Erythroblast (primary cell): ENCODE measurements around the gene ZMIZ1.

ENCODE experiments used
- DNase-seq, 2 experiments: peaks; one replicate each; lab custom pipeline; 2025; lab: John Stamatoyannopoulos, UW
- GATA1 ChIP-seq: IDR thresholded peaks from 2 replicates; pipeline ENCODE4 v1.6.1; 2011; ENCODE audit warnings: low read depth, mild to moderate bottlenecking, control low read depth, low read length, moderate library complexity
- POLR2A ChIP-seq: IDR thresholded peaks from 2 replicates; pipeline ENCODE4 v1.6.1; 2011; ENCODE audit warnings: mild to moderate bottlenecking, low read length

Gene ZMIZ1, protein sequence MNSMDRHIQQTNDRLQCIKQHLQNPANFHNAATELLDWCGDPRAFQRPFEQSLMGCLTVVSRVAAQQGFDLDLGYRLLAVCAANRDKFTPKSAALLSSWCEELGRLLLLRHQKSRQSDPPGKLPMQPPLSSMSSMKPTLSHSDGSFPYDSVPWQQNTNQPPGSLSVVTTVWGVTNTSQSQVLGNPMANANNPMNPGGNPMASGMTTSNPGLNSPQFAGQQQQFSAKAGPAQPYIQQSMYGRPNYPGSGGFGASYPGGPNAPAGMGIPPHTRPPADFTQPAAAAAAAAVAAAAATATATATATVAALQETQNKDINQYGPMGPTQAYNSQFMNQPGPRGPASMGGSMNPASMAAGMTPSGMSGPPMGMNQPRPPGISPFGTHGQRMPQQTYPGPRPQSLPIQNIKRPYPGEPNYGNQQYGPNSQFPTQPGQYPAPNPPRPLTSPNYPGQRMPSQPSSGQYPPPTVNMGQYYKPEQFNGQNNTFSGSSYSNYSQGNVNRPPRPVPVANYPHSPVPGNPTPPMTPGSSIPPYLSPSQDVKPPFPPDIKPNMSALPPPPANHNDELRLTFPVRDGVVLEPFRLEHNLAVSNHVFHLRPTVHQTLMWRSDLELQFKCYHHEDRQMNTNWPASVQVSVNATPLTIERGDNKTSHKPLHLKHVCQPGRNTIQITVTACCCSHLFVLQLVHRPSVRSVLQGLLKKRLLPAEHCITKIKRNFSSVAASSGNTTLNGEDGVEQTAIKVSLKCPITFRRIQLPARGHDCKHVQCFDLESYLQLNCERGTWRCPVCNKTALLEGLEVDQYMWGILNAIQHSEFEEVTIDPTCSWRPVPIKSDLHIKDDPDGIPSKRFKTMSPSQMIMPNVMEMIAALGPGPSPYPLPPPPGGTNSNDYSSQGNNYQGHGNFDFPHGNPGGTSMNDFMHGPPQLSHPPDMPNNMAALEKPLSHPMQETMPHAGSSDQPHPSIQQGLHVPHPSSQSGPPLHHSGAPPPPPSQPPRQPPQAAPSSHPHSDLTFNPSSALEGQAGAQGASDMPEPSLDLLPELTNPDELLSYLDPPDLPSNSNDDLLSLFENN

DNA sequence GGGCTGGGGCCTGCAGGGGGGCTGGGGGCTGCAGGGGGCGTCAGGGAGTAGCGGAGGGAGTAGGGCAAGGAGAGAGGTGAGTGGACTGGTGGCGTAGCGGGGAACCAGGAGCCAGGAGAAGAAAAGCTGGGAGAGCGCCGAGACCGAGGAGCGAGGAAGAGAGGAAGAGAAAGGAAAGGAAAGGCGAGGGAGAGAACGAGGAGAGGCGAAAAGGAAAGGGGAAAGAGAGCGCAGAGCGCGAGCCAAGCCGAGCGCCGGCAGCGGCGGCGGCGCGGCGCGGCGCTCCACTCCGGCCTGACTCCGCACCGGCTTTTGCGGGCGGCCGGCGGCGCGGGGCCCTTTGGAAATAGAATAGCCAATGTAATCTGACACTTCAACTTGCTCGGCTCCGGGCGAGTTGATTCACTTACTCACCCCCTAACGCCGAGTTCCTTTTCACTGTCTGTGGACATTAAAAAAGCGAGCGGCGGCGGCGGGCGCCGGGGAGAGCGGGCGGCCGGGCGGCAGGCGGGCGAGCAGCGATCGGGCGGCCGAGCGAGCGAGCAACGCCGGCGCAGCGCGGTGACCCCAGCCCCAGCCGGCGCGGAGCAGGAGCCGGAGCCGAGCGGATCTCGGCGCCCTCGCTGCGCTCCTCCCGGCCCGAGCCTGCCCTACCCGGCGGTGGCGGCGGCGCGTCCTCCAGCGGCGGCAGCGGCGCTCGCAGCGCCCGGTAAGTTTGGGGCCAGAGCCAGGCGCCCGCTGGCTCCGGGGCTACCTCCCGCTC, at the start of gene ZMIZ1:
ZMIZ1 (plus strand) TSS at position 405 of the 763 bp plus-strand sequence. CDS start 132,667 bp downstream, outside the sequence.
- TF ChIP-seq GATA1 = no peak
- TF ChIP-seq POLR2A = peak; percentile 56
- DNase-seq = peak; percentile 90 to 93

DNA sequence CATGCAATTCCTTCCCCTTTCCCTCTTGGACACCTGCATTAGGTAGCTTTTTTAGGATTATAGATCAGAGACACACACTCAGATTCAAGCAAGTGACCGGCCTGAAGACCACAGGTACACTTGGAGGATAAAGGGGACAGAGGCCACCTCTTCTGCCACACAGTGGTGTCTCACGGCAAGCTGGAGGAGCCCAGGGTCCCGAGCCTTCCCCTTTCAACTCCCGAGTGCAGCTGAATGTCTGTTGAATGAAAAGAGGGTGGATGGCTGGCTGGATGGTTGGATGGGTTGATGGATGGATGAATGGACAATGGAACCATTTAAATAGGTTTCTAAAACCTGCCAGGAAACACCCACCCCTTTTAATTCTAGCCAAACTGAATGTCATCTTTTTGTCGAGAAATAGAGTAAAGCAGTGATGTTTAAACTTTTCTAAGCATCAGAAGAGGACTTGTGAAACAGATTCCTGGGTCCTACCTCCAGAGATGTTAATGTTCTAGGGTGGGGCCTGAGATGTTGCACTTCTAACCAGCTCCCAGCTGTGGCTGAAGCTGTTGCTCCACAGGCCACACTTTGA, 49.2 kb upstream of the ZMIZ1 start:
- DNase-seq = no peak
- TF ChIP-seq GATA1 (no peak), POLR2A (no peak)

DNA sequence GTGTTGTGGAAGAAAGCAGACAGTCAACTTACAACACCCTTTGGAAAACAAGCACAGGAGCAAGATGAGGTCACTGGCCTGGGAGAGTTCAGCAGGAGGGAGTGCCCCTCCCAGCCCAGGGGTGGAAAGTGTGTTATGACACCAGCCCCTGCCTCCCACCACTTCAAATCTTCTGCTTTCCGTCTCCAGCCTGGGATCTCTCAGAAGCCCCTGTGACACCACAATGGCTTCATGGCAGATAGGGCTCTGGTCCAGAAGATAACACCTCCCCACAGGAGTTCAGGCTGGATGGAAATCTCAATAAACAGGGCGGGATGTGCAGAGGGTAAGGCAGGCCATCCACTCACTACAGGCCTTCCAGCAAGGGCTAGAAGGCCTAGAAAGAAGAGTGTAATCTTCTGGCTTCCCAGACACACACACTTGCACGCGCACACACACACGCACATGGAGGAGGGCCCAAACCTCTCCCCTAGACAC, 48.7 kb upstream of the ZMIZ1 start:
- DNase-seq = peak; percentile 81 to 95

DNA sequence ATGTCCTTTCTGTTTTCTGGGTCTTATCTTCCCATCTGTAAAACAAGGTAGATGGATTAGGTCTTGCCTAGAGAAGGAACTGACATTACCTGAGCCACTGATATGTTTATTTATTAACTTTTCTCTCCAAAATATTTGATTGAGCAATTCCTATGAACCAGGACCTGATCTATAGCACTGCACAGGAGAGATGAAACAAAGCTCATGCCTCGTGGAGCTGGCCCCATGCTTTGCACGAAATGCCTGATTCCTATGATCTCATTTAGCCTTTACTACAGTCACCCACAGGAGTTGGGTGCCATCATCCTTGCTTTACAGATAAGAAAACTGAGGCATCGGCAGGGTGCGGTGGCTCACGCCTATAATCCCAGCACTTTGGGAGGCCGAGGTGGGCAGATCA, 48.2 kb upstream of the ZMIZ1 start:
- no peak for TF ChIP-seq POLR2A
- TF ChIP-seq GATA1 = no peak
- peak; percentile 32 to 43 for DNase-seq

More for the DNA sequence above, 48.7 kb upstream of the ZMIZ1 start:
- TF ChIP-seq GATA1 (no peak), POLR2A (no peak)

DNA sequence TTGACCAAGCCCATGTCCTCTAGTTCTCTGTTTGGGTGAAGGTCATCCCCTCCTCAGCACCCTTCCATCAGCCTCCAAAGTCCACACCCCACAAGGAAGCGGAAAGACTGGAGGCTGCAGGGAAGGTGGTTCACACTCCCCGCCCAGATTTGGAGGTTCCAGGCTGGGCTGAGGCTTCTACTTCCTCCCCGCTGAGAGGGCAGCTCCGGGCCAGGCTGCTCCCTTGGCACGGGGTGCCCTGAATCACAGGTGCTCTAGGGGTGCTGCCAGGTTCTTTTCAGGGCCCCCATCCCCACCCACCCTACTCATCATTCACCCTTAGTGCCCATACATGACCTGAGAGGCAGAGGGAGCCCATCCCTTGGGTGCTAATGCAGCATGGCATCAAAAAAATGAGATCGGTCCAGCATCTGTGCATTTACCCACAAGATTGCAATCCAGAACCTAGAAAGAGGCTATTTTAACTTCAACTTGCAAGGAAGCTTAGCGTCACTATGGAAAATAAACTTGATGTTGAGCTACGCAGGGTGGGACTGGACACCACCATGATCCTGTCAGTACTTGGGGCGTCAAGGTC, 47.3 kb upstream of the ZMIZ1 start:
- no peak for DNase-seq
- no peak for TF ChIP-seq GATA1
- no peak for TF ChIP-seq POLR2A

DNA sequence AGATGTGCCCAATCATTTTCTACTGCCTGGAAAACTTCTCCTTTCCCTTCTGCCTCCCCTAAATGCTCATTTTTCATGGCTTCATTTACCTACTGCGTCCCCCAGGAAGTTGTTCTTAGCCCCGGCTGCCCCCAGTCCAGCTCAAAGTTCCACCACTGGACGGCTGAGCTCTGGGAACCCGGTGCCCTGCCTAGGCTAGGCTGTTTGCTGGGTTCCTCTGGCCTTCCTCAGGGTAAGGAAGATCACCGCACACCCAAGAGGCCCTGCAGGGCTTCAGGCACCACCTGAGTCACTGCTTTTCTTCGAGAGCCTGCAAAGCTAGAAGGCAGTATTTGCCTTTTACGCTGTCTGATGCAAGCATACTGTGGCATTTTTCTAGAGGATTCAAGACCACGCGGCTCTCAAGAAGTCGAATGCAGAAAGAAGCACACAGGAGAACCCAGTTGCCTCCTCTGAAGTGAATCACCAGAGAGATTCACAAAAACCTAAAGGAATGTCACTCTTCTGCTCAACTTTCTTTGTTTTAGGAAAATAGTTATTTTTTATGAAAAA, 46.7 kb upstream of the ZMIZ1 start:
- DNase-seq = no peak
- TF ChIP-seq POLR2A = no peak
- TF ChIP-seq GATA1 = no peak

DNA sequence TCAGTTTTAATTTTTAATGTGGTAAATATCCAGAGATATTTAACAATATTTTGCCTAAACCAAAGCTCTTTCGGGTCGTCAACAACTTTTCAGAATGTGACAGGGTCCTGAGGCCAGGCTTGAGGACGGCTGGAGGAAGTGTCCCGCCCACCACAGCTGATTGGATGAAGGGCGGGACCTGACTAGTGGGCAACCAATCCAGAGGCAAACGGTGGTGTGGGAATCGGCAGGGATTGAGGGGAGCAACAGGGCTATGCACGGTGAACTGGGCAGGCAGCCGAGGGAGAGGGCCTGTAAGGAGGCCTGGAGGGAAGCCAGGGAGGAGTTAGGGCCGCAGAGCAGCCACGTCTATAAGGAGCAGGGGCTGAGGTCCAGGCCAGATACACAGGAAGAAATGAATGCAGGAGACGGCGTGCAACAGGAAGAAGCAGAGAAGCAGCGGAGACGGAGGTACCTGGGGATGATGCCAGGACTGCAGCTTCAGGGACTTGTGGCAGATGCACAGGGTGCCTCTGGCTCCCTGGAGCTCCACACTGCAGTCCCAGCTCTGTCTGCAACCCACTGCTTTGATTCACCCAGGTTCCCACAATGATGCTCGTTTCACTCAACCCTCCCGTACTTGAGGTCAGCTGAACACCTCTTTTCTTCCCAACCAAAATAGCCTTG, 46.1 kb upstream of the ZMIZ1 start:
- TF ChIP-seq POLR2A = no peak
- TF ChIP-seq GATA1 = no peak
- peak; percentile 44 to 46 for DNase-seq

DNA sequence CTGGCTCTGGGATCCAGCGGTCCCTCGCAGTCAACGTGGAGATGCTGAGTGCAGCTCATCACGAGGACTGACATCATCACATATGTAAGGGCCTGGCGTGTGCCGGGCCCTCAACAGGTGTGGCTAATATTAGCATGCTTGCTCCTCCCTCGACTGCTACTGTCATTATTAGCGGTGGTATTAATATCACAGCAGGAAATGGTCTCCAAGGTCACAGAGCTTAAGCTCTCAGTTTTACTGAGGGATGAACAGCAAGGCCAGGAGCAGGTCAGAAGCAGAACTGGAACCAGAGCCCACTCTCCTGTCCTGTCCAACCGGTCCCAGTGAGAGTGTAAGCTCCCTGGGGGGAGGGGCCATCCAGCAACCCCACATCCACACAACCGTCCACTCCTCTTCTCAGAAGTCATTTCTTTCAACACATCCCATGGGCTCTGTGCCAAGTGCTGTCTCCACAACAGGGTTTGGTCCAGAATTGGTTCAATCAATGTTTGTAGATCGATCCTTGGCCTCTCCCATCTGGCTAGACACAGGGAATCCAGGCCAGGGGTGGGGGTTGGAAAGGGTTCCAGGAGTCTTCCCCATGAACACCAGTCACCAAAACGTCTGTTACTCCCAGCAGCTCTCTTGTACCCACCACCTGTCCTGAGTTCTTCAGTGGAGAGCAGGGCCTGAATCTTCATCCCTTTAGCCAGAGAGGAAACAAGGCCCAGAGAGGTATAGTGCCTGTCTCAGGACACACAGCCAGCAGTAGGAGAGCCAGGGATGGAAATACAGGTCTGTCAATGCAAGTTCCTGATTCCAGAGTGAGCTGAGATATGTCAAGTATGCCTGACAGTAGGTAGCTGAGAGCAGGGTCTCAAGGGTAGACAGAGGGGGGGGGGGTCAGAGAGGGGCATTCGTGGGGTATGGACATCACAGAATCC, 45.3 kb upstream of the ZMIZ1 start:
- no peak for TF ChIP-seq POLR2A
- no peak for TF ChIP-seq GATA1
- peak; percentile 65 to 76 for DNase-seq

DNA sequence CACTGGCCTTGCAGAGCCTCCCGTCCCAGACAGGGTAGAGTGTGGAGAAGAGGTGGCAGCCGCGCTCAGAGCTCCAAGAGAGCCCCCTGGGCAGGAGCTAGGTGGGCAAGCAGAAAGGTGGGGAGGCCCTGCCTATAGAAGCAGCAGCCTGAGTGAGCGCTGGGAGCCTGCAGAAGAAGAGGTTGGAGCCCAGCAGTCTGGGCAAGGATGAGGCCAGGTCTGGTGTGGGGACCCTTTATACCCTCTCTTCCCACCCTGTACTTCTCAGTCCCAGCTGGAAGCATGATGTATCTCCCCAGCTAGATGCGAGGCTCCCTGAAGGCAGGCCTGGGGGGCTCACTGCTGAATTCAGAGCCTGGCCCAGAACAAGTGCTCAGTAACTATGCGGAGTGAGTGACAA, 44.5 kb upstream of the ZMIZ1 start:
- no peak for DNase-seq
- TF ChIP-seq POLR2A = no peak
- TF ChIP-seq GATA1 = no peak

DNA sequence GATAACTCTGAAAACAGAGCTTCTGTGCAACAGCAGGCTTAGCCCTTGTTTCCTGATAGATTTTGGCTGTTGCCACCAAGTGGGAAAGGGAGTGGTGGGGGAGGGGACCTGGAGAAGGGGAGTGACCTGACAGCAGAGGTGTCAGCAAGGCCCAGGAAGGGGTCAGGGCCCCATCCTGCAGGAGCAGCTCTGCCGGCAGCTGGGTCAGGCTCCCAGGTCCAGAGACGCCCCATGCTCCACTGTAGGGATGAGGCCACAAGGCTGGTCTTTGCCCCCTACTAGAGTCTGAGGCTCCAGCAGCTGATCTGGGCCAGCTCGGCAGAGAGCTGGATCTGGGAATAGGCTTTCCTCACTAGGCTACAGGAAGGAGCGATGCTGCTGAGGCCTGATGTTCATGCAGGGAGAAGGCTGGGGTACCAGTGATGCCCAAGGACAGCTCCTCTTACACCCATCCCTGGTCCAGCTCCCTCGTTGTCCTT, 44.0 kb upstream of the ZMIZ1 start:
- TF ChIP-seq GATA1 = no peak
- no peak for TF ChIP-seq POLR2A

More for the DNA sequence above, 44.0 kb upstream of the ZMIZ1 start:
- no peak for DNase-seq
